Measurements from ENCODE around the gene FBXW8. TPM values are rescaled to one million over a fixed set of nuclear protein-coding genes. Genes with fewer than 3 reads are reported as not detected.

FBXW8 gene
- polyA plus RNA-seq, 3 donors, result 2.0 to 5.2 (median 2.7) TPM

DNA sequence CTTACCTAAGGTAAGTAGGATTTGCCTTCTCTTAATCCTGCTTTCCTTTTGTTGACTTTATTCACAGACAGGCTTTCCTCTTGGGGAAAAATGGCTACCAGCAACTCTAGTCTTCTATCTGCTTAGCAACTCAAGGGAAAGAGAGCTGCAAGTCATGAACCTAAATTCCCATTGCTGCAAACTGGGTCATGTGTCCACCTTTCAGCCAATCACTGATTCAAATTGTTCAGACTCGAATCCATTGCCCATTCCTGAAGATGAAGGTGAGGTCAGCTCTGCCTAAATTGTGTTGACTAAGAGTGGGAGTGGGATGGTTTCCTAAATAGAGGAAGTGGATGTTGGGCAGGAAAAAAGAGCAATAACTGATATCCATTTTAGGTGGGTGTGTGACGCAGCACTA lies 7.7 kb downstream of the FBXW8 start:
- Mint-ChIP-seq H3K4me1 (peaks cover 20% of the 10 kb centered on the region), H3K27me3 (ENCODE audit: low read depth in 3 of 3) (peaks cover 0 to 1% (median 1%) of the 10 kb centered on the region in 3 donors), H3K4me3 (no peak overlapping the region), H3K36me3 (peaks cover 13% of the 10 kb centered on the region in 2 donors), H3K9me3 (no peaks in the 10 kb centered on the region), H3K27ac (peak overlapping the region in 1 of 7 donors; percentile 59)
- TF ChIP-seq, protein P1, sequence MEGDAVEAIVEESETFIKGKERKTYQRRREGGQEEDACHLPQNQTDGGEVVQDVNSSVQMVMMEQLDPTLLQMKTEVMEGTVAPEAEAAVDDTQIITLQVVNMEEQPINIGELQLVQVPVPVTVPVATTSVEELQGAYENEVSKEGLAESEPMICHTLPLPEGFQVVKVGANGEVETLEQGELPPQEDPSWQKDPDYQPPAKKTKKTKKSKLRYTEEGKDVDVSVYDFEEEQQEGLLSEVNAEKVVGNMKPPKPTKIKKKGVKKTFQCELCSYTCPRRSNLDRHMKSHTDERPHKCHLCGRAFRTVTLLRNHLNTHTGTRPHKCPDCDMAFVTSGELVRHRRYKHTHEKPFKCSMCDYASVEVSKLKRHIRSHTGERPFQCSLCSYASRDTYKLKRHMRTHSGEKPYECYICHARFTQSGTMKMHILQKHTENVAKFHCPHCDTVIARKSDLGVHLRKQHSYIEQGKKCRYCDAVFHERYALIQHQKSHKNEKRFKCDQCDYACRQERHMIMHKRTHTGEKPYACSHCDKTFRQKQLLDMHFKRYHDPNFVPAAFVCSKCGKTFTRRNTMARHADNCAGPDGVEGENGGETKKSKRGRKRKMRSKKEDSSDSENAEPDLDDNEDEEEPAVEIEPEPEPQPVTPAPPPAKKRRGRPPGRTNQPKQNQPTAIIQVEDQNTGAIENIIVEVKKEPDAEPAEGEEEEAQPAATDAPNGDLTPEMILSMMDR (IDR thresholded peaks at IDR 0.05), result no peak
- intact Hi-C loops (cut with micrococcal nuclease), result no loop called here
- peaks cover 0 to 7% of the 10 kb centered on the region in 2 donors for H3K36me3 ChIP-seq (replicated peaks in 1 of 2; ENCODE audit: control insufficient read depth in 1 of 2, insufficient read depth in 2 of 2, low read length in 2 of 2)
- H2AFZ ChIP-seq (ENCODE audit: insufficient read depth, low read depth, low read length, poor library complexity, severe bottlenecking), result no peak overlapping the region
- no peak overlapping the region for H3K27ac ChIP-seq (ENCODE audit: low read depth in 1 of 2, low read length in 2 of 2)
- H3K9me3 ChIP-seq (replicated peaks in 1 of 2; ENCODE audit: control insufficient read depth in 1 of 2, insufficient read depth in 1 of 2, low read length in 2 of 2), result no peaks in the 10 kb centered on the region
- DNase-seq, result no peak
- no peak overlapping the region for H3K4me2 ChIP-seq (replicated peaks; ENCODE audit: extremely low read depth, low read length, poor library complexity, severe bottlenecking)
- no peak overlapping the region for H3K4me3 ChIP-seq (replicated peaks in 1 of 3; ENCODE audit: low read depth in 2 of 3, low read length in 3 of 3)
- no peak overlapping the region for H3K9ac ChIP-seq (ENCODE audit: insufficient read depth, low read length, poor library complexity, severe bottlenecking)
- no peaks in the 10 kb centered on the region for H3K27me3 ChIP-seq (ENCODE audit: control insufficient read depth in 2 of 2, insufficient read depth in 2 of 2, low read length in 2 of 2)
- peaks cover 11% of the 10 kb centered on the region for H3K79me2 ChIP-seq (ENCODE audit: insufficient read depth, low read length)
- no CpG with 5 or more reads among the region's 2 CpGs for WGBS (ENCODE audit: insufficient coverage)
- no peaks in the 10 kb centered on the region for H4K20me1 ChIP-seq (ENCODE audit: insufficient read depth, low read length)
- H3K4me1 ChIP-seq (ENCODE audit: control insufficient read depth in 1 of 2, insufficient read depth in 2 of 2, low read length in 2 of 2), result peaks cover 0 to 3% of the 10 kb centered on the region in 2 donors

DNA sequence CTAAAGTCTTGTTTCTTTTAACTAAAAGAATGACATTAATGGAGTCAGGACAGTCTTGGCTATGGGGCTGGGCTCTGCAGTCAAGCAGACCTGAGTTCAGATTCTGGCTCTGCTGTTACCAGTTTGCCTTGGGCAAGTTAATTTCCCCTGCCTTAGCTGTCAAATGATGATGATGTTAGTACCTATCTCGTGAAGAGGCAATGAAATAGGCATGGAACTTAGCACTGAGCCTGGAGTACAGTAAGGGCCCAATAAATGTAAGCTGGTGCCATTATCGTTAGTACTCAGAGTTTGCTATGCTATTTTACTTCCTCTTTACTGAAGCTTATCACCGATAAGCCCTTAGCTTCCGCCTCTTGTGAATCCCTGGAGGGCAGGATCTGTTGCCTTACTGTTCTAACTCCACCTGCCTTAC lies 8.5 kb downstream of the FBXW8 start:
- Mint-ChIP-seq H3K27ac (no peak overlapping the region), H3K4me3 (no peak overlapping the region), H3K9me3 (peaks cover 0 to 2% (median 0%) of the 10 kb centered on the region in 7 donors), H3K27me3 (ENCODE audit: low read depth in 3 of 3) (peaks cover 0 to 1% (median 1%) of the 10 kb centered on the region in 3 donors), H3K4me1 (peaks cover 19% of the 10 kb centered on the region), H3K36me3 (peaks cover 10 to 12% of the 10 kb centered on the region in 2 donors)
- Histone ChIP-seq H2AFZ (ENCODE audit: insufficient read depth, low read depth, low read length, poor library complexity, severe bottlenecking) (no peak overlapping the region), H3K9ac (ENCODE audit: insufficient read depth, low read length, poor library complexity, severe bottlenecking) (no peak overlapping the region), H4K20me1 (ENCODE audit: insufficient read depth, low read length) (no peaks in the 10 kb centered on the region), H3K79me2 (ENCODE audit: insufficient read depth, low read length) (peaks cover 8% of the 10 kb centered on the region), H3K4me3 (replicated peaks in 1 of 3; ENCODE audit: low read depth in 2 of 3, low read length in 3 of 3) (no peak overlapping the region), H3K27ac (ENCODE audit: low read depth in 1 of 2, low read length in 2 of 2) (no peak overlapping the region), H3K4me1 (ENCODE audit: control insufficient read depth in 1 of 2, insufficient read depth in 2 of 2, low read length in 2 of 2) (peaks cover 0 to 3% of the 10 kb centered on the region in 2 donors), H3K27me3 (ENCODE audit: control insufficient read depth in 2 of 2, insufficient read depth in 2 of 2, low read length in 2 of 2) (no peaks in the 10 kb centered on the region), H3K4me2 (replicated peaks; ENCODE audit: extremely low read depth, low read length, poor library complexity, severe bottlenecking) (no peak overlapping the region), H3K9me3 (replicated peaks in 1 of 2; ENCODE audit: control insufficient read depth in 1 of 2, insufficient read depth in 1 of 2, low read length in 2 of 2) (no peaks in the 10 kb centered on the region), H3K36me3 (replicated peaks in 1 of 2; ENCODE audit: control insufficient read depth in 1 of 2, insufficient read depth in 2 of 2, low read length in 2 of 2) (peaks cover 0 to 7% of the 10 kb centered on the region in 2 donors)
- WGBS (ENCODE audit: insufficient coverage), result no CpG with 5 or more reads among the region's 4 CpGs
- DNase-seq, result no peak
- intact Hi-C loops (cut with micrococcal nuclease), result no loop called here
- TF ChIP-seq, protein P1 (IDR thresholded peaks at IDR 0.05), result no peak

Data from CD14-positive monocyte (primary cell).